ENCODE measurements around the gene OR11A1.

OR11A1 gene

DNA sequence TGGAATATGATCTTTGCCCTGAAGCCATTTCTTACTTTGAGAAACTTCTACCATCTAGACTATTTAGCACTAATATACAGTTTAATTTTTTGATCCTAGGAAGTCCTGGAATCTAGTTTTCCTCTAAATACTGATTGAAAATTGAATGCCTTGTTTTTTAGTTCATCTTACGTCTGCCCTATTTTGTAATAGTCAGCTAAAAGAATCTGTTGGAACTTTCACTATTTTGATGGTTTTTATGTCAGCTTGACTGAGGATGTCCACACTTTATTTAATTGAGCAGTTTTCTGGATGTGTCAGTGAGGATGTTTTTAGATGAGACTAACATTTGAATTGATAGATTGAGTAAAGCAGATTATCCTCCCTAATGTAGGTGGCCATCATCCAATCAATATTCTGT is 53.1 kb downstream of the OR11A1 start:
- TF ChIP-seq, protein P1, sequence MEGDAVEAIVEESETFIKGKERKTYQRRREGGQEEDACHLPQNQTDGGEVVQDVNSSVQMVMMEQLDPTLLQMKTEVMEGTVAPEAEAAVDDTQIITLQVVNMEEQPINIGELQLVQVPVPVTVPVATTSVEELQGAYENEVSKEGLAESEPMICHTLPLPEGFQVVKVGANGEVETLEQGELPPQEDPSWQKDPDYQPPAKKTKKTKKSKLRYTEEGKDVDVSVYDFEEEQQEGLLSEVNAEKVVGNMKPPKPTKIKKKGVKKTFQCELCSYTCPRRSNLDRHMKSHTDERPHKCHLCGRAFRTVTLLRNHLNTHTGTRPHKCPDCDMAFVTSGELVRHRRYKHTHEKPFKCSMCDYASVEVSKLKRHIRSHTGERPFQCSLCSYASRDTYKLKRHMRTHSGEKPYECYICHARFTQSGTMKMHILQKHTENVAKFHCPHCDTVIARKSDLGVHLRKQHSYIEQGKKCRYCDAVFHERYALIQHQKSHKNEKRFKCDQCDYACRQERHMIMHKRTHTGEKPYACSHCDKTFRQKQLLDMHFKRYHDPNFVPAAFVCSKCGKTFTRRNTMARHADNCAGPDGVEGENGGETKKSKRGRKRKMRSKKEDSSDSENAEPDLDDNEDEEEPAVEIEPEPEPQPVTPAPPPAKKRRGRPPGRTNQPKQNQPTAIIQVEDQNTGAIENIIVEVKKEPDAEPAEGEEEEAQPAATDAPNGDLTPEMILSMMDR (IDR thresholded peaks at IDR 0.05), result no peak
- TF ChIP-seq ZFX (IDR thresholded peaks at IDR 0.05; ENCODE audit: borderline replicate concordance), result no peak
- no peak overlapping the region for H3K27ac ChIP-seq

DNA sequence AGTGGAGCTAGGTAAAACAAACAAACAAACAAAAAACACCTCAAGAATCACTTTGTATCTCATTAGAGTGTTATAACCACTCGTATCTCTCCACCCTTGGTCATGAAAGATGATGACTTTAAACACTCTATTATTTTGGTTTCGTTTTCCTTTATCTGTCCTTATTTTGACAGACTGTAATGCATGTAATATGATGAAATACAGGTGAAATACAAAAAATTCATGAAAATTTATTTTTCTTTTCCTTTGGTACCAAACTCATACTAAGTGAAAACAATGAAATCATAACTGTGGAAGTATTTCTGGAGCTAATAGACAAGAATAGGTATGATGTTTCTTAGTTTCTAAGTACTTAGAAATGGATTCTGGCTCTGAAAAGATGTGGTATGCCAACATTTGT is 57.3 kb downstream of the OR11A1 start:
- no peak for TF ChIP-seq ZFX (IDR thresholded peaks at IDR 0.05; ENCODE audit: borderline replicate concordance)
- TF ChIP-seq, protein P1 (IDR thresholded peaks at IDR 0.05), result no peak
- H3K27ac ChIP-seq, result no peak overlapping the region

DNA sequence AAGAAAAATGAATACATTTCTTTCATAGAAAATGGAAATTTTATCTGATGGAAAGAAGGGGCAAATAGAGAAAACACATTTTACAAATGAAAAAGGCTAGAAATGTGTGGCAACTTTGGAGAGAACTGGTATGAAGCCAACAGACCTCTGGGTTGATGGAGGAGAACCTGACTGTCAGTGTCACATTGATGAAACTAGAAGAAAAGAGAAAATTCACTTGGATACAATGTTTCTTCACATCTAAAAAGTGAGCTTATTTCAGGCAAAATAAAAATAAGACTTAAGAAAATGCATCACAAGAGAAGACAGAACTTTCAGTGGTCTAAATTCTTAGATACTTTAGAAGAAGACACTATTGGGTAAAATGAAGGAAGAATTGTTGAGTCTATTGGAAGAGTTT is 61.5 kb downstream of the OR11A1 start, which contains the start of gene OR12D2:
OR12D2 (plus strand) TSS at position 301 of the 400 bp plus-strand sequence. CDS start 1,069 bp downstream, outside the sequence.
- H3K27ac ChIP-seq, result no peak within 1 kb of the TSS
- TF ChIP-seq, protein P1 (IDR thresholded peaks at IDR 0.05), result no peak
- TF ChIP-seq ZFX (IDR thresholded peaks at IDR 0.05; ENCODE audit: borderline replicate concordance), result no peak

DNA sequence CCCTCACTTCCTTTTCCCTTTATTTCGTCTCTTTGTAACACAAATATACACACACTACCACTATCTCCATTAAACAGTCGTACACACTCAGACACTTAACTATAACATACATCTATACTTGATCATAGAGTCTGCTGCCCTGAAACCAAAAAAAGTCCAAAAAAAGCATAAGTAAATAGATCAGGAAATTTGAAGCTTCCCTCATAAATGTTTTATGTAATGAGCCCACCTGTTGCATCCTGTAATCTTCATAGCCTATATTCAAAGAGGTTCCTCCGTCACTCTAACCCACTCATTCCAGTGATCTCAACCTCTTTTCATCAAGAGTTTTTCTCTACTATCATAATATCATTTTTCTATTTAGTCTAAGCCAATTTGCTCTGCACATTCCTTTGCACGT is 68.3 kb downstream of the OR11A1 start:
- no peak overlapping the region for H3K27ac ChIP-seq
- TF ChIP-seq, protein P1 (IDR thresholded peaks at IDR 0.05), result no peak
- no peak for TF ChIP-seq ZFX (IDR thresholded peaks at IDR 0.05; ENCODE audit: borderline replicate concordance)

DNA sequence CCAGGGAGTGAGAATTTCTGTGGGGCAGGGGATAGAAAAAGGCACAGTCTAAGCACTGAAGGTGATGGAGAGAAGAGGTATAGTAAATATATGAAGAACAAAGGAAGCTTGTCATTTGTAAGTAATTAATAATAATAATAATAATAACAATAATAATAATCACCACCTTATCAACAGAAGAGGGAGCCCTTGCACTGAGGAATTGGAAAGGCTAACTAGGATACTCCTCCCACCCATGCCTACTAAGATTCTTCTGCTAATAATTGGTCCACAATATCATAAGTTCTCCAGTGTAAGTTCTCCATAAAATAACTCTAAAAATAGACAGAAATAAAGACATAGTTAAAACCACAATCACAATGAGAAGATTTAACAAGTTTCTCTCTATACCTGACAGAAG is 80.9 kb downstream of the OR11A1 start:
- TF ChIP-seq ZFX (IDR thresholded peaks at IDR 0.05; ENCODE audit: borderline replicate concordance), result no peak
- TF ChIP-seq, protein P1 (IDR thresholded peaks at IDR 0.05), result no peak

More for the DNA sequence above, 80.9 kb downstream of the OR11A1 start:
- H3K27ac ChIP-seq, result no peak overlapping the region
